ENCODE data around the gene NAALADL2.
"Not testable (repeated sequence)": the region's sequence is repeated elsewhere in the genome, so short reads cannot be mapped to it uniquely, and the experiment has no call there.

NAALADL2 gene

DNA sequence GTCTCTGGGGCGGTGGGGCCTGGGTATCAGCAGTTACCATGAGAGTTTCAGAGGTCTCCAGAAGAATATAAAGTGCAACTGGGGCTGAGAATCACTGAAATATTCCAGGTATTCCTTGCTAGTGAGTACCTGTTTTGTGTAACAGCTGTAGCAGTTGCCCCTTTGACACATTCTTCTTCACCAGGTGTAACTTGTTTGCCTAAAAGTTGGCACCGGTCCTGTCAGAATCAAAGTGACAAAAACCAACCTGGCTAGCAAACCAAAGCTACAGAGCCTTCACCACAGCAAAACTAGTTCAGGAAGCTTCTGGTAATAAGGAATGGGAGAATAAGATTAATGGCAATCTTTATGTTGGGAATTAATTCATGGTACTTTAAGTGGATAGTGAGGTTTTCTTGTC is 296.0 kb downstream of the NAALADL2 start:
- no peak overlapping the region for H3K4me3 ChIP-seq (ENCODE audit: low read depth, low read length)
- DNase-seq (ENCODE audit: low read depth), result no peak
- TF ChIP-seq, protein P1, sequence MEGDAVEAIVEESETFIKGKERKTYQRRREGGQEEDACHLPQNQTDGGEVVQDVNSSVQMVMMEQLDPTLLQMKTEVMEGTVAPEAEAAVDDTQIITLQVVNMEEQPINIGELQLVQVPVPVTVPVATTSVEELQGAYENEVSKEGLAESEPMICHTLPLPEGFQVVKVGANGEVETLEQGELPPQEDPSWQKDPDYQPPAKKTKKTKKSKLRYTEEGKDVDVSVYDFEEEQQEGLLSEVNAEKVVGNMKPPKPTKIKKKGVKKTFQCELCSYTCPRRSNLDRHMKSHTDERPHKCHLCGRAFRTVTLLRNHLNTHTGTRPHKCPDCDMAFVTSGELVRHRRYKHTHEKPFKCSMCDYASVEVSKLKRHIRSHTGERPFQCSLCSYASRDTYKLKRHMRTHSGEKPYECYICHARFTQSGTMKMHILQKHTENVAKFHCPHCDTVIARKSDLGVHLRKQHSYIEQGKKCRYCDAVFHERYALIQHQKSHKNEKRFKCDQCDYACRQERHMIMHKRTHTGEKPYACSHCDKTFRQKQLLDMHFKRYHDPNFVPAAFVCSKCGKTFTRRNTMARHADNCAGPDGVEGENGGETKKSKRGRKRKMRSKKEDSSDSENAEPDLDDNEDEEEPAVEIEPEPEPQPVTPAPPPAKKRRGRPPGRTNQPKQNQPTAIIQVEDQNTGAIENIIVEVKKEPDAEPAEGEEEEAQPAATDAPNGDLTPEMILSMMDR (conservative IDR thresholded peaks at IDR 0.05; ENCODE audit: low read depth, low read length), result no peak

DNA sequence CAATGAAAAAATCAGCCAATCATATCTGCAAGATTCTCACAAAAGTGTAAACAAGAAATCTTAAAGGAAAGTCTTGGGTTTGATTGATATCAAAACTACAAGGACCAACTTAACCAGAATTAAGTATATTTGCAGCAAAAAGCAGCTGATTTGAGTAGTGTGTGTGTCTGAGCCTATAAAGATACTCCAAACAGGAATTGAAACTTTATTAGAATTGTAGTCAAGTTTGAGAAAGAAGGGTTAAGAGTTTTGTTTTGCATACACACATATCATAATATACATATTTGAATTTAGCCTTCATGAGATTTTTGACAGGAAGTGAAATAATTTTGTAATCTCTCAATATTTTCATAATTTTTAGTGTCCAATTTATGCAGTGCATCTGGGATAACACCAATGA is 300.1 kb downstream of the NAALADL2 start:
- DNase-seq (ENCODE audit: low read depth), result no peak
- TF ChIP-seq, protein P1 (conservative IDR thresholded peaks at IDR 0.05; ENCODE audit: low read depth, low read length), result no peak
- H3K4me3 ChIP-seq (ENCODE audit: low read depth, low read length), result no peak overlapping the region

DNA sequence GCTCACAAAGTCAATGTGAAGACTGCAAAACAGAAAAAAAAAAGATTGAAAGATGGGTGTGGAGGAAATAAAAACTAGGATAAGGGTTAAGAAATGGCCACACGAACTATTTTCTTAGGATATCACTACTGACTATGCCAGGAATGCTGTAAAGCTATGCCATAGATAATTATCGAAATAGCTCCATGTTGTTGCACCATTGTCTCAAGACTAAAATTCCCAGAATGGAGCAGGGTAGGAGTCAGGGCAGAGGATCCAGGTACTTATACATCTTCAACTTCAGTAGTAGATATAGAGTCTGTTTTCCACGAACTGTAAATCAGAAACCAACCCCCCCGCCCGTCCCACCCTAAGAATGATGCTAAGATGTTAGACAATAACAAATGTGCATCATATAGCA is 302.2 kb downstream of the NAALADL2 start:
- DNase-seq (ENCODE audit: low read depth), result no peak
- TF ChIP-seq, protein P1 (conservative IDR thresholded peaks at IDR 0.05; ENCODE audit: low read depth, low read length), result no peak
- H3K4me3 ChIP-seq (ENCODE audit: low read depth, low read length), result no peak overlapping the region

DNA sequence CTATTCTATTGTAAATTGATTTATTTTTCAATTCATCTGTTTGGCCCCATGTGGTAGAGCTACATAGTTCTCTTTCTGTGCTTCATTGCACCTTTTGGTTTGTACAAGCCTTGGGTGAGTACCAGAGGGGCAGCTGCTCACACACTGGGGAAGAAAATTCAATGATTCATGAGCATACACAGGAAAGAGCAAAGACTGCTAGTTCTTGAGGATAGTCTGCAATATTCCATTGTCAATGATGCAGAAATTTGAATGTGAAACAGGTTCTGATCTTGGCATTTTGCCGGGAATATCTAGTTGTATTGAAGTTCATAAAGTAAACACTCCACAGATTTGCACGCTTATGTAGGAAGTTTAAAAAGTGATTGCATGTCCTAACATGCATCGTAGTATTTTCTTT is 304.6 kb downstream of the NAALADL2 start:
- no peak for DNase-seq (ENCODE audit: low read depth)
- TF ChIP-seq, protein P1 (conservative IDR thresholded peaks at IDR 0.05; ENCODE audit: low read depth, low read length), result no peak
- H3K4me3 ChIP-seq (ENCODE audit: low read depth, low read length), result no peak overlapping the region

DNA sequence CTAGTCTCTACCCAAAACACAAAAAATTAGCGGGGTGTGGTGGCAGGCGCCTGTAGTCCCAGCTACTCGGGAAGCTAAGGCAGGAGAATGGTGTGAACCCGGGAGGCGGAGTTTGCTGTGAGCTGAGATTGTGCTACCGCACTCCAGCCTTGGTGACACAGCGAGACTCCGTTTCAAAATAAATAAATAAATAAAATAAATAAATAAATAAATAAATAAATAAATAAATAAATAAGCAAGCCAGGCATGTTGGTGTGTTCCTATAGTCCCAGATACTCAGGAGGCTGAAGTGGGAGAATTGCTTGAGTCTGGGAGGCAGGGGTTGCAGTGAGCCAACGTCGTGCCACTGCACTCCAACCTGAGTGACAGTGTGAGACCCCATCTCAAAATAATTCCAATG is 314.0 kb downstream of the NAALADL2 start:
- not testable (repeated sequence) for DNase-seq (ENCODE audit: low read depth); H3K4me3 ChIP-seq (ENCODE audit: low read depth, low read length)

DNA sequence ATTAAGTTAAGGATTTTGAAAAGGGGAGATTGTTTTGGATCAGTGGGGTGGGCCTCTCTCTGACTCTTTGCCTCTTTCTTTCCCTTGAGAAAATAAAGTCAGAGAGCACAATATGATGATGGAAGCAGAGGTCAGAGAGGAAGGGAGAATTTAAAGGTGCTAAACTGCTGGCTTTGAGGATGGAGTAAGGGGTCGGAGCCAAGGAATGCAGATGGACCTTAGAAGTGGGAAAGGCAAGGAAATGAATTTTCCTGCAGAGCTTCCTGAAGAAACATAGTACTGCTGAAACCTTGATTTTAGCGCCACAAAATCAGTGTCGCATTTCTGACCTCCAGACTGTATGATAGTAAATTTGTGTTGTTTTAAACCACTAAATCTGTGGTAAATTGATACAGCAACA is 317.4 kb downstream of the NAALADL2 start:
- TF ChIP-seq, protein P1 (conservative IDR thresholded peaks at IDR 0.05; ENCODE audit: low read depth, low read length), result no peak
- H3K4me3 ChIP-seq (ENCODE audit: low read depth, low read length), result no peak overlapping the region
- no peak for DNase-seq (ENCODE audit: low read depth)

DNA sequence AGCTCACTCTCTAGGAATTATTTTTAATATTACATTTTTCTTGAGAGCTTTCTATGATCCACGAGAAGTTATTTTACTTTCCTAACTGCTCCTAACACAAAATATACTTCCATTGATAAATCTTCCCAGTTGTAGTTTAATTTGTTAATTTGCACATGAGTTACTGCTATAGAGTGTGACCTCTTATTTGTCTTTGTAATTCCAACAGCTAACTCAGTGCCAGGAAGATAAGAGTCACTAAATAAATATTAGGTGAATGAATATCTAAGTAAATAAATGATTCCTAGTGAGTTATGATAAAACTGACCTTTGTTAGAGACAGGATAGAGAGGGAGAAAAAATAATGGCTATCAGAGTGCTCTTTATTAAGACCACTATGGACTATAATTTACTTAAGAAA is 319.9 kb downstream of the NAALADL2 start:
- no peak overlapping the region for H3K4me3 ChIP-seq (ENCODE audit: low read depth, low read length)
- no peak for DNase-seq (ENCODE audit: low read depth)
- TF ChIP-seq, protein P1 (conservative IDR thresholded peaks at IDR 0.05; ENCODE audit: low read depth, low read length), result no peak

DNA sequence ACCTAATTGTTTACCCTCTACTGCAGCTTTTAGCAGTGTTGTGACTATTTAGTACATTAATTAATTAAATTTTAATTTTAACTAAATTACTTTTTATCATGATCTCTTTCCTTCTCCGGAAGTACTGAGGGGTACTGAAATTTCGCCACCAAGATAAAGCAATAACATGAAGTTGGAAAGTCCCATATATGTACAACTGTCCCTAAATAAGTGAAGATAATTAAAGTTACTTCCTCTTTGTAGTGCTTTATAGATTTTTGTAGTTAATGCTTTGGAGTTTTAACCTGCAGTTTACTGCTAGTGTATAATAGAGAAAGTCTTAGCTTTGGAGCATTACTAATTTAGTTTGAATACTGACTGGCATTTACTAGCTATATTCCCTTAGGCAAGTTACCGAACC is 325.3 kb downstream of the NAALADL2 start:
- TF ChIP-seq, protein P1 (conservative IDR thresholded peaks at IDR 0.05; ENCODE audit: low read depth, low read length), result no peak
- H3K4me3 ChIP-seq (ENCODE audit: low read depth, low read length), result no peak overlapping the region
- no peak for DNase-seq (ENCODE audit: low read depth)

All from choroid plexus epithelial cell (primary cell).